Glomerular visceral epithelial cell (primary cell): ENCODE measurements around the gene MYOZ3.

ENCODE experiments used
- DNase-seq: peaks from one replicate; pipeline ENCODE4 v3.0.0-alpha.2; 2016; ENCODE audit errors: extremely low spot score

The MYOZ3 gene

GRCh38 chr5:150700594-150701377 is 39.7 kb downstream of the MYOZ3 start, which contains the start of gene RBM22:
Gene RBM22, minus strand, starts transcription at chr5:150701062. Its CDS starts 77 bp downstream, at chr5:150700985.
- peak; percentile 91 for DNase-seq

GRCh38 chr5:150703762-150704161 is 42.7 kb downstream of the MYOZ3 start:
- DNase-seq: no peak

GRCh38 chr5:150706776-150707390 is 45.8 kb downstream of the MYOZ3 start:
- no peak for DNase-seq

GRCh38 chr5:150710165-150710564 is 49.1 kb downstream of the MYOZ3 start:
- DNase-seq: peak; percentile 11

- no peak for DNase-seq
Observed at GRCh38 chr5:150723845-150724244, 62.8 kb downstream of the MYOZ3 start.
